KOPT-K1 (cell line): ENCODE measurements around the gene ASTE1.
"Not testable (repeated sequence)": the region's sequence is repeated elsewhere in the genome, so short reads cannot be mapped to it uniquely, and the experiment has no call there.

Source experiments
- H3K27ac ChIP-seq: fragments of 200-600 bp; sonication (generic); 2 replicates; pipeline ENCODE4 v1.5.1; 2016; ENCODE audit warnings: antibody characterized with exemption, mild to moderate bottlenecking, low read depth, low read length; ENCODE audit not compliant: poor library complexity, severe bottlenecking
- H3K36me3 ChIP-seq: fragments of 200-600 bp; sonication (generic); 2 replicates; pipeline ENCODE4 v1.5.1; 2017; ENCODE audit warnings: antibody characterized with exemption, mild to moderate bottlenecking, low read length, moderate library complexity; ENCODE audit not compliant: insufficient read depth
- H3K9me3 ChIP-seq: fragments of 200-600 bp; sonication (generic); 2 replicates; pipeline ENCODE4 v1.5.1; 2017; ENCODE audit warnings: antibody characterized with exemption, low read length, mild to moderate bottlenecking; ENCODE audit not compliant: insufficient read depth, poor library complexity, severe bottlenecking

Gene ASTE1

GRCh38 chr3:131026321-131027151 is at the start of gene ASTE1, which contains the start of gene NEK11:
TSS of gene ASTE1 (minus strand) at chr3:131026825. CDS start at chr3:131025306, 1,519 bp downstream.
TSS of gene NEK11 (plus strand) at chr3:131026877. CDS start at chr3:131029709, 2,832 bp downstream.
- H3K36me3 ChIP-seq, result peaks cover 30% of the 10 kb centered on the region
- no peaks in the 10 kb centered on the region for H3K9me3 ChIP-seq
- H3K27ac ChIP-seq, result peak within 1 kb of the TSS; percentile 83

GRCh38 chr3:131075632-131076328 is 49.2 kb upstream of the ASTE1 start:
- H3K36me3 ChIP-seq, result no peaks in the 10 kb centered on the region
- H3K27ac ChIP-seq, result no peak overlapping the region

GRCh38 chr3:131072845-131073244 is 46.2 kb upstream of the ASTE1 start:
- no peaks in the 10 kb centered on the region for H3K9me3 ChIP-seq
- no peak overlapping the region for H3K27ac ChIP-seq

More at GRCh38 chr3:131075632-131076328, 49.2 kb upstream of the ASTE1 start:
- no peaks in the 10 kb centered on the region for H3K9me3 ChIP-seq

GRCh38 chr3:131072099-131072559 is 45.5 kb upstream of the ASTE1 start:
- H3K27ac ChIP-seq, result no peak overlapping the region
- no peaks in the 10 kb centered on the region for H3K9me3 ChIP-seq
- no peaks in the 10 kb centered on the region for H3K36me3 ChIP-seq

More at GRCh38 chr3:131072845-131073244, 46.2 kb upstream of the ASTE1 start:
- H3K36me3 ChIP-seq, result no peaks in the 10 kb centered on the region

- no peak overlapping the region for H3K27ac ChIP-seq
- H3K9me3 ChIP-seq, result no peaks in the 10 kb centered on the region
- no peaks in the 10 kb centered on the region for H3K36me3 ChIP-seq
These were observed 41.4 kb upstream of the ASTE1 start for GRCh38 chr3:131067983-131068382.

GRCh38 chr3:131053043-131053859 is 26.6 kb upstream of the ASTE1 start:
- no peak overlapping the region for H3K27ac ChIP-seq
- H3K36me3 ChIP-seq, result no peaks in the 10 kb centered on the region
- no peaks in the 10 kb centered on the region for H3K9me3 ChIP-seq

GRCh38 chr3:131050001-131050400 is 23.4 kb upstream of the ASTE1 start:
- Histone ChIP-seq H3K9me3 (no peaks in the 10 kb centered on the region), H3K27ac (no peak overlapping the region), H3K36me3 (no peaks in the 10 kb centered on the region)

GRCh38 chr3:131048030-131048429 is 21.4 kb upstream of the ASTE1 start:
- Histone ChIP-seq H3K27ac (no peak overlapping the region), H3K36me3 (no peaks in the 10 kb centered on the region), H3K9me3 (no peaks in the 10 kb centered on the region)

- no peaks in the 10 kb centered on the region for H3K9me3 ChIP-seq
- H3K27ac ChIP-seq, result no peak overlapping the region
- no peaks in the 10 kb centered on the region for H3K36me3 ChIP-seq
These were observed 21.0 kb upstream of the ASTE1 start for GRCh38 chr3:131047582-131047981.

- not testable (repeated sequence) for H3K36me3 ChIP-seq, H3K9me3 ChIP-seq
- peak overlapping the region; percentile 42 for H3K27ac ChIP-seq
These were observed 15.8 kb upstream of the ASTE1 start for GRCh38 chr3:131042271-131042985.

- Histone ChIP-seq H3K9me3 (no peaks in the 10 kb centered on the region), H3K36me3 (no peaks in the 10 kb centered on the region), H3K27ac (no peak overlapping the region)
These were observed 11.7 kb upstream of the ASTE1 start for GRCh38 chr3:131038326-131038725.

- H3K27ac ChIP-seq, result no peak overlapping the region
- no peaks in the 10 kb centered on the region for H3K36me3 ChIP-seq
- H3K9me3 ChIP-seq, result no peaks in the 10 kb centered on the region
These were observed 10.4 kb upstream of the ASTE1 start for GRCh38 chr3:131036986-131037385.

GRCh38 chr3:131036200-131036816 is 9.7 kb upstream of the ASTE1 start:
- no peaks in the 10 kb centered on the region for H3K36me3 ChIP-seq
- H3K27ac ChIP-seq, result no peak overlapping the region
- no peaks in the 10 kb centered on the region for H3K9me3 ChIP-seq

- no peaks in the 10 kb centered on the region for H3K36me3 ChIP-seq
- no peak overlapping the region for H3K27ac ChIP-seq
- no peaks in the 10 kb centered on the region for H3K9me3 ChIP-seq
These were observed 7.0 kb upstream of the ASTE1 start for GRCh38 chr3:131033480-131034080.
